ENCODE data around the gene TTC21A. TPM values are rescaled to one million over a fixed set of nuclear protein-coding genes. Genes with fewer than 3 reads are reported as not detected.

Gene TTC21A
- total RNA-seq, 2 experiments from 2014 or later: 0.69 to 0.79 TPM

- Mint-ChIP-seq H3K9me3 (no peaks in the 10 kb centered on the region), H3K4me1 (ENCODE audit: low read depth) (peaks cover 18% of the 10 kb centered on the region), H3K36me3 (ENCODE audit: low read depth) (no peaks in the 10 kb centered on the region), H3K27me3 (no peaks in the 10 kb centered on the region), H3K27ac (no peak overlapping the region), H3K4me3 (no peak overlapping the region)
- no peak for TF ChIP-seq CTCF (IDR thresholded peaks at IDR 0.05)
- ChIA-PET CTCF (interaction anchor here (1.1 to 8.4 kb wide), 5 partner anchors 8 to 167 kb away, joined by 3 to 103 read pairs (median 22); no protein-coding TSS in a partner anchor), POLR2A (interaction anchor here (0.9 to 2.3 kb wide), 4 partner anchors 14 to 248 kb away, joined by 3 to 5 read pairs (median 4); no protein-coding TSS in a partner anchor)
- ATAC-seq: no peak
- intact Hi-C loops (cut with micrococcal nuclease): loop anchor here (5.0 kb wide), 1 partner anchor 162 kb away; no protein-coding TSS in a partner anchor
- DNase-seq: no peak
Observed at GRCh38 chr3:39124876-39125840, 17.7 kb downstream of the TTC21A start.

GRCh38 chr3:39125841-39126500 lies 18.5 kb downstream of the TTC21A start:
- TF ChIP-seq CTCF (IDR thresholded peaks at IDR 0.05): no peak
- Mint-ChIP-seq H3K27ac (no peak overlapping the region), H3K36me3 (ENCODE audit: low read depth) (no peaks in the 10 kb centered on the region), H3K4me3 (no peak overlapping the region), H3K27me3 (no peaks in the 10 kb centered on the region), H3K4me1 (ENCODE audit: low read depth) (peaks cover 18% of the 10 kb centered on the region), H3K9me3 (no peaks in the 10 kb centered on the region)
- ATAC-seq (no peak), DNase-seq (no peak)
- CTCF ChIA-PET: interaction anchor here (0.9 to 8.4 kb wide), 12 partner anchors 9 to 252 kb away, joined by 3 to 103 read pairs (median 4); no protein-coding TSS in a partner anchor
- POLR2A ChIA-PET: interaction anchor here (0.9 to 2.3 kb wide), 4 partner anchors 13 to 247 kb away, joined by 3 to 5 read pairs (median 4); no protein-coding TSS in a partner anchor
- intact Hi-C loops (cut with micrococcal nuclease): loop anchor here (5.0 kb wide), 1 partner anchor 161 kb away; no protein-coding TSS in a partner anchor

DNA sequence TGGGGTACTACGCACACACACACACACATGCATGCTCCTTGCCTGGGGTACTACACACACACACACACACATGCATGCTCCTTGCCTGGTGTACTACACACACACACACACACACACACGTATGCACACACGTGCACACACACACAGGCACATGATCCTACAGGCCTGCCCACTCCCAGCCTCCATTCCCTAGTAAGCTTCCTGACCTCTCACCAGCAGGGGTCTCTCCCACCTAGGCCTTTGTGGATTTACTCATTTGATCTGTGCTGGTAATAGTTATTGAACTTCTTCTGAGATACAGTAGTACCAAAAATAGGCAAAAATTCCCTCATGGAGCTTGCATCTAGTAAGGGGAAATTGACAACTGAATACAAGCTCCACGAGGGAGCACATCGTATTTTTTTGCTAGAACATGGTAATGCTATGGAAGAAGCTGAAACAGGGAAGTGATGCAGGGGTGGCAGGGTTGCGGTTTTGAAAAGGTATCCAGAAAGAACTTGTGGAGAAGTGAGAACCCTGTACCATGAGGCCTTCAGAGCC lies 19.1 kb downstream of the TTC21A start:
- TF ChIP-seq CTCF (IDR thresholded peaks at IDR 0.05): peak; percentile 46
- intact Hi-C loops (cut with micrococcal nuclease): loop anchor here (5.0 kb wide), 1 partner anchor 161 kb away; no protein-coding TSS in a partner anchor
- Mint-ChIP-seq H3K27me3 (no peaks in the 10 kb centered on the region), H3K27ac (no peak overlapping the region), H3K4me3 (no peak overlapping the region), H3K4me1 (ENCODE audit: low read depth) (peaks cover 18% of the 10 kb centered on the region), H3K9me3 (no peaks in the 10 kb centered on the region), H3K36me3 (ENCODE audit: low read depth) (no peaks in the 10 kb centered on the region)
- peak; percentile 83 for ATAC-seq
- POLR2A ChIA-PET: interaction anchor here (0.9 to 1.9 kb wide), 5 partner anchors 13 to 280 kb away, joined by 3 to 5 read pairs (median 4); partner anchors contain the start of gene RPSA
- CTCF ChIA-PET: interaction anchor here (0.6 to 8.4 kb wide), 22 partner anchors 10 to 251 kb away, joined by 3 to 103 read pairs (median 4); partner anchors contain the start of gene XIRP1
- DNase-seq: peak; percentile 64

DNA sequence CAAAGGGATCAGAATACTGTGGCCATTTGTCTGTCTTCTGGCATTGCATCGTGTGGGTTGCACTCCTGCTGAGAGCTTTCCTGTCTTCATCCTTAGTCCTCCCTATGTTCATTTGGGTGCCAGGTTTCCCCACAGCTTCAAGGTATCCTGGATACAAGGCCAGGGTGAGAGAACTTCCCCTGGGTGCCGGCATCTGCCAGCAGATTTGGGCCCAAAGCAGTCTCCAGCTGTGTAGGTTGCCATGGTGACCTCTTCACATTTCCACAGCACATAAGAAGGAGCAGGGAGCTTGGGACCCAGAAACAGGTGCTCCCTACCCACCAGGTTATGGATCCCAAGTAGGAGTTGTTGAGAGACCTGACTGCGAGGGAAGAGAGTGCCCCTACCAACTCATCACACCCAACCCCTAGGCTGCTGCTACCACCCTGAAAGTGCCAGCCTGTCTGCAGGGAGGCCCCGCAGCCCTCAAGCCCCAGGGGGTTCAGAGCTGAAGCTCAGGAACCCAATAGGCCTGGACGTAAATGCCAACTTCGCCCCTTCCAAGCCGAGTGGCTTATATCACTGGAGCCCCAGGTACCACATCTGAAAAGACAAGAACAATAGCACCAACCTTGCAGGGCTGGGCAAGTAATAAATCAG lies 19.9 kb downstream of the TTC21A start:
- Mint-ChIP-seq H3K27me3 (no peaks in the 10 kb centered on the region), H3K4me3 (no peak overlapping the region), H3K4me1 (ENCODE audit: low read depth) (peaks cover 18% of the 10 kb centered on the region), H3K36me3 (ENCODE audit: low read depth) (no peaks in the 10 kb centered on the region), H3K27ac (no peak overlapping the region), H3K9me3 (no peaks in the 10 kb centered on the region)
- ATAC-seq (no peak), DNase-seq (no peak)
- intact Hi-C loops (cut with micrococcal nuclease): loop anchor here (5.0 kb wide), 1 partner anchor 160 kb away; no protein-coding TSS in a partner anchor
- ChIA-PET CTCF (interaction anchor here (0.6 to 8.4 kb wide), 21 partner anchors 10 to 251 kb away, joined by 3 to 103 read pairs (median 4); partner anchors contain the start of gene XIRP1), POLR2A (interaction anchor here (1.0 to 1.5 kb wide), 7 partner anchors 9 to 279 kb away, joined by 3 to 5 read pairs (median 4); partner anchors contain the start of genes GORASP1, RPSA and TTC21A)
- no peak for TF ChIP-seq CTCF (IDR thresholded peaks at IDR 0.05)

Measured in activated CD8-positive, alpha-beta T cell treated with anti-CD3 and anti-CD28 coated beads for 36 hours (primary cell).